Jurkat, Clone E6-1 (cell line): ENCODE measurements around the gene NADSYN1.
"Not testable (repeated sequence)": the region's sequence is repeated elsewhere in the genome, so short reads cannot be mapped to it uniquely, and the experiment has no call there.

Source experiments
- DNase-seq: peaks from one replicate; pipeline ENCODE4 v3.0.0-alpha.2; 2011; ENCODE audit warnings: low read depth, low spot score
- H3K4me3 ChIP-seq: 2 replicates; pipeline ENCODE4 v1.5.1; 2011; ENCODE audit warnings: mild to moderate bottlenecking, low read length, control low read depth, moderate library complexity

The NADSYN1 gene

GRCh38 chr11:71502026-71502425 lies 49.0 kb downstream of the NADSYN1 start:
- no peak for DNase-seq
- no peak overlapping the region for H3K4me3 ChIP-seq

- H3K4me3 ChIP-seq = no peak overlapping the region
- DNase-seq = no peak
These were observed 50.0 kb downstream of the NADSYN1 start for GRCh38 chr11:71502871-71503435.

- no peak overlapping the region for H3K4me3 ChIP-seq
- no peak for DNase-seq
These were observed 51.5 kb downstream of the NADSYN1 start for GRCh38 chr11:71504531-71504930.

GRCh38 chr11:71505001-71505400 lies 52.0 kb downstream of the NADSYN1 start:
- H3K4me3 ChIP-seq = no peak overlapping the region
- DNase-seq = no peak

- no peak for DNase-seq
- H3K4me3 ChIP-seq = no peak overlapping the region
These were observed 52.8 kb downstream of the NADSYN1 start for GRCh38 chr11:71505781-71506180.

GRCh38 chr11:71507102-71507501 lies 54.1 kb downstream of the NADSYN1 start:
- DNase-seq = no peak

GRCh38 chr11:71518506-71519471 lies 65.8 kb downstream of the NADSYN1 start:
- no peak overlapping the region for H3K4me3 ChIP-seq
- no peak for DNase-seq

More at GRCh38 chr11:71507102-71507501, 54.1 kb downstream of the NADSYN1 start:
- H3K4me3 ChIP-seq = no peak overlapping the region

- no peak for DNase-seq
- H3K4me3 ChIP-seq = no peak overlapping the region
These were observed 66.5 kb downstream of the NADSYN1 start for GRCh38 chr11:71519546-71519945.

- no peak overlapping the region for H3K4me3 ChIP-seq
- no peak for DNase-seq
These were observed 72.4 kb downstream of the NADSYN1 start for GRCh38 chr11:71525188-71525937.

- no peak for DNase-seq
- no peak overlapping the region for H3K4me3 ChIP-seq
These were observed 73.0 kb downstream of the NADSYN1 start for GRCh38 chr11:71525938-71526495.

- H3K4me3 ChIP-seq, DNase-seq: not testable (repeated sequence)
These were observed 74.0 kb downstream of the NADSYN1 start, which contains the start of gene KRTAP5-7 for GRCh38 chr11:71526796-71527575. Gene KRTAP5-7 (plus strand): TSS chr11:71527267. CDS start chr11:71527301, 34 bp downstream.

GRCh38 chr11:71527576-71528210 lies 74.7 kb downstream of the NADSYN1 start:
- H3K4me3 ChIP-seq = no peak overlapping the region
- no peak for DNase-seq

GRCh38 chr11:71530602-71531001 lies 77.6 kb downstream of the NADSYN1 start:
- no peak overlapping the region for H3K4me3 ChIP-seq
- DNase-seq = no peak

GRCh38 chr11:71532036-71532610 lies 79.1 kb downstream of the NADSYN1 start:
- H3K4me3 ChIP-seq = no peak overlapping the region
- DNase-seq = no peak

- DNase-seq = not testable (repeated sequence)
These were observed 82.0 kb downstream of the NADSYN1 start for GRCh38 chr11:71534711-71535608.

GRCh38 chr11:71535825-71536224 lies 82.8 kb downstream of the NADSYN1 start:
- no peak overlapping the region for H3K4me3 ChIP-seq

More at GRCh38 chr11:71534711-71535608, 82.0 kb downstream of the NADSYN1 start:
- not testable (repeated sequence) for H3K4me3 ChIP-seq

GRCh38 chr11:71537537-71537936 lies 84.5 kb downstream of the NADSYN1 start:
- H3K4me3 ChIP-seq = no peak overlapping the region
- no peak for DNase-seq

More at GRCh38 chr11:71535825-71536224, 82.8 kb downstream of the NADSYN1 start:
- DNase-seq = no peak
